HG03097 (cell line): ENCODE measurements around the gene IRF2BP2.

Experiments used
- ATAC-seq: cut with Tn5 transposase; IDR thresholded peaks from one replicate; pipeline ENCODE4 v1.9.1; 2021; ENCODE audit not compliant: unreplicated experiment, low FRiP score

The IRF2BP2 gene

DNA sequence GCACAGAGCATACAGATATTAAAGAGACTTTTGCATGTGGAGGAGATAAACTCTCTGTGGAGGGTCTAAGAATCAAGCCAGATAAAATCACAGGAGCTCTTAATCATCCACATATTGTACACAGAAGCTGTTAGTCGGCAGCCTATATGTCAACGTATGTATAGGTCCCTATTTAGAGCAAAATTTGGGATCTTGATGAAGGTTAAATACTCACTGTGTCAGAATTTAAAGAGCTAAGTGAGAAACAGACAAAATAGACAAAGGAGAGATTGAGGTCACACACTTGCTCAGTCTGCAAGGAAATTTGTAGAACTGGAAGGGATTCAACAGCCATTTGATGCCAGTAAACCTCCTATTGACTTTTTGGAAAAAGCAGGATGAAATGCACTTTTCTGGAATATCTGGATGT, 4.1 kb upstream of the IRF2BP2 start:
- no peak for ATAC-seq

DNA sequence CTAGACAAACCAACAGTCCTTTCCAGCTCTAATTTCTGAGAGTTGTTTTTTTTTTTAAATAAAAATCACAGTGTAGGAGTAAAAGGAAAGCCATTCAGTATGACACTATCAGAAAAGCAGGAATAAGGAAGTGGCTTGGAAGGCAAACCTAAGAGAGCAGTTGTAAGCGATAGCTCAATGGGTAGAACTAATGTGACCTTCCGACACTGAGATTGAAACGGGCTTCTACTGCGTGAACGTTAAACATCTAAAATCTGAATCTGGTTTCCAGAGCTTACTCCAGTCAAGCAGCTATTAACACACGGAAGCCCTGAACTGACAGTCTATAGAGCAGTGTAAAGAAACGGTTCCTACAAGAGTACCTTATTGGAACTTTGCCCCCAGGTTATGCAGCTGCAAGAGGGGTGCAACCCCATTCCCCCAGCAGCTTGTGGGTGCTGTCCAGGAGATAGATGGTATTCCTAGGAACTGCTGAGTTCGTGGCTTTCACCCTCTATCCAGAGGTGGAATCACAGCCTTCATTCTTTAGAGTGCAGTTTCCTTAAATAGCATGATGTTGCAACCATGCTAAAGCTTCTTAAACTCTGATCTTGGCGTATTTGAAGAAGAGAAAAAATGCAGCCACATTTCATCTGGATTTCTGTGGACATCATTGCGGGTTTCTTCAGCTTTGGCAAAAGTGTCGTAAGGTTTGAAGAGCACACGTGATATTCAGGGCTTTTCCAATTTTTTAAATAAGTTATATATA, 3.3 kb upstream of the IRF2BP2 start:
- no peak for ATAC-seq

DNA sequence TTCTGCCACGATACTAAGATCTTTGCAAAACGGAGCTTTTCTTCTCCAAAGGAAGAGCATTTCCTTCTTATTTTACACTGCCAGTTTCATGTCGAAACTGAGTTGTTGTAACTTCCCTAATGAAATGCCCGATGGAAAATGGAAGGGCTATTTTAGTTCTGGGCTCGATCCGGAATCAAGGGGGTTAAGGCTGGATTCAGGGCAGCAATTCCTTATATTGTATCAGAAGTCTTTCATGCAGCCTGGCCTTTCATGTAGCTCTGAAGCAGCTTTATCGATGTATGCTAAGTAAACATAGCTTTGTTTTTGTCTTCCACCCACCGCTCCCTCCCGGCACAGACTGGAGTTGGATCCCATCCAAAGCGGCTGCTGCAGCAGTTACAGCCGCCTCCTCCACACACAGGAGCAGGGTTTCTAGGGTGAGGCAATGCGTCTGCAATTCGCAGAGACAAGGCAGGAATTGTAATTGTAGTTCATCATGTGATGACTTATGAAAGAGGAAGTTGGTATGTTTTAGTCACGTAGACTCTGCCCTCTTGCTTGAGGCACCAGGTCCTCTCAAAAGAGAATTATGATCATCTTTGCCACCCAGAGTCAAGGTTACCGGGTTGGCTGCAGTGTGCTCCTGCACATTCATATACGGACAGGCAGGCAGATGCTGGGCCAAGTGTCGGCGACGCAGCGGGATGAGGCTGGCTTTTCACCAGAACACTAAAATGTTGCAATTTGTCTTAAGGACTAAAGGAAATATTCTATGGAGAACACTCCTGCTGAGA, 2.6 kb upstream of the IRF2BP2 start:
- peak; percentile 35 for ATAC-seq

DNA sequence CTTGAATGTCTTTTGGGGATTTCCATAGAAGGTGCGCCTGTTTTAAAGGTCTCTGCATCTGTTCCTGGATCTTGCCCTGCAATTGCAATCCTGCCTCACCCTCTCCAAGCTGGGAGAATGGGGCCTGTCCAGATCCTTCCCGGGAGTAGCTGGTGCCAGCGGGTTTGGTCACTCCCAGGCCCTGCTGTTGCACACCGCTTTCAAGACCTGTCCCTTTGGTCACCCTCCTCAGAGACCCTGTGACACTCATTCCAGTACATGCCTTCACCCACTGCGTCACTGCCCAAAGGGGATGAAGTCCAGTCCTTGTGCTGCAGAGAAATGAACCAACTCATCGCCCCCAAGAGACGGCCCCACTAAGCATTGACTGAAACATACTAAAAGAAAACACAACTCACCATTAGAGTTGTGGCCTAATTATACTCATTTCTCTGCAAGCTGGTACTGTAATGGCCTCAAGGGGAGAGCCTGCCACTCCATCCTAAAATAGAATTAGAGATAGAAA, 1.9 kb upstream of the IRF2BP2 start:
- no peak for ATAC-seq

DNA sequence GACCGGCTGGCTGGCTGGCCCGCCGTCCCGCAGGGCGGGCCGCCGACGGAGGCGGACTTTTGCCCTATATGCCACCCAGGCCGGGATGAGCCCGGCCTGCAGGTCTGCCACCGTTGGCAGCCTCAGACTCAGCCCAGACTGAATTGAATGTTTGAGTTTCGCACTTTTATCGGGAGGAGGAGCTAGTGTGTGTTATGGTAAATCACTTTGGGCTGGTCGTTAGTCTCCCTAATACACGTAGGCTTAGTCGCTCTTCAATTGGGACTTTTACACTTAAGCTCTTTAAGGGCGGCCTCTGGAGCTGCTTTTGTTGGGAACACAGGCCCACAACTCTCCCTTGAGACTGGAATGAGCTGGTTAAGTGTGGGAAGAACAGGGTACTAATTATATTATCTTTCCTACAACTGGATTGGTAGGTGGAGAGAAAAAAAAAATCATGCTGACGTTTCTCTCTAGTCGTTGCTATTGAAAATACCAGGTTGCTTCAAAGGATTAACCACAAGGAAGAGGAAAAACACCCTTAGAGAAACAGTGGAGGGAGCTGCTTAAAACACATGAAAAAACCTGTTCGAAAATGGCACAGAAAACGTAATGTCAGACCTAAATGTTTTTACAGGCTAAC, 1.4 kb upstream of the IRF2BP2 start:
- peak; percentile 14 for ATAC-seq

DNA sequence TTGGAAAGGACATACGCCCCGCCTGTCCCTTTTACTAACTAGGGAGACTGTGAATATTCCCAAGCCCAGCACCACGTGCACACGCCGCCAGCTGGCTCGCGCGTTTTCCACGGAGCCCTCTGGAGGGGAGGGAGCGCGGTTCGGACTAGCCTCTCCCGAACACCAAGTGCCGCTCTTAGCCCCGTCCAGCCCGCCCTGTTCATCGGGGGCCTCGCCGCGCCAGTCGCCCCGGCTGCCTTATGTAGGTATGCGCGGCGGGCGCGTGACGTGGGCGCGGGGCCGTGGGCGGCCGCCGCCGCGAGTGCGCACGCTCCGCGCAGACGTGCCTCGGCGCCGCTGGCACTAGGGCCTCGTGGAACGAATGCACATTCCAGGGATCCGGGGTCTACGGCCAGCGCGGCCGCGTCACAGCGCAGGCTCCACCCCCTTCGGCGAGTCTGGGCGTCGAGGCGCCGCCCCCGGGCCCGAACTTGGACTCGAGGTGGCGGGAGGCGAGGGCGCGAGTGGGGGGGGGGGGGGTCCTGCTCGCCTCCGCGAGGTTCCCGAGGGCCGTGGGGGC, 767 bp upstream of the IRF2BP2 start:
- peak; percentile 30 for ATAC-seq

DNA sequence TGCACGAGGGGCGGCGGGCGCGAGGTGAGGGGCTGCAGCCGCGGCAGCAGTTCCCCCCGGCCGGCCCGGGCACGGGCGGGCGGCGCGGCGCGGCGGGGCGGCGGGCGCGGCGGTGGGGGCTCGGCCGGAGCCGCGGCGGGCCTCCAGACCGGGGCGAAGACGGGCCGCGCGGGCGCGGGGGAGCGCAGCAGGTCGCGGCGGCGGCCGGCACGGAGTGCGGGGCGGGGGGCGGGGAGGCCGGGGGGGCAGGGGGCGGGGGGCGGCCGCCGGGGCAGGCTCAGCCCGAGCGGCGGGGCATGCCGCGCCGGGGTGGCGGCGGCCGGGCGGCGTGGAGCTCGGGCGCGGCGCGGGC, 311 bp downstream of the IRF2BP2 start:
- no peak for ATAC-seq

DNA sequence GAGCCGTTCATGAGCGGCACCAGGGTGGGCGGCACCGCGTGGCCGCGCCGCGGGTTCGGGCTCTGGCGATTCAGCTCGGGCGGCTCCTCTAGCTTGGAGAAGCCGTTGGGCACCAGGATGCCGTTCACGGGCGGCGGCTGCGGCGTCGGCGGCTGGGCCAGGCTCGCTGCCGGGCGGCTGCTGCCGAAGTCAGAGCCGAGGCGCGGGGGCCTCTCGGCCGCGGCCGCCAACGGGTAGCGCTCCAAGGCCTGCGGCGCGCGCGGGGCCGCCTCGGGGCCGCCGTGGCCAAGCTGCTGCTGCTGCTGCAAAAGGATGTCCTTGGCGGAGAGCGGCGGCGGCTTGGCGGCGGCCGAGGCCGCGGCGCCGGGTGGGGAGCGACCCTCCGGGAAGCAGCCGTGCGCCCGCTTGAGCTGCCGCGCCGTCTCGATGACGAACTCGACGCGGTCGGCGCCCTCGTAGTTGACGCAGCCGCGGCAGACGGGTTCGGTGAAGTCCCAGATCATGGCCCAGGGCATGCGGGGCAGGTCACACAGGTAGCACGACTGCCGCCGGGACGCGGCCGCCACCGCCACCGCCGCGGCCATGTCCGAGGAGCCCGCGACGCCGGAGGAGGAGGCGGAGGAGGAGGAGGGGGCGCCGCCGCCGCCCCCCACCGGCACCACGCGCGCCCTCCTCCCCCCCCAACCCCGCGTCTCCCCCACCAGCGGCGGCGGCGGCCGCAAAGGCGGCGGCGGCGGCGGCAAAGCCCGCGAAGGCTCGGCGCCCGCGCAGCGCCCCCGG, 877 bp downstream of the IRF2BP2 start:
- no peak for ATAC-seq

DNA sequence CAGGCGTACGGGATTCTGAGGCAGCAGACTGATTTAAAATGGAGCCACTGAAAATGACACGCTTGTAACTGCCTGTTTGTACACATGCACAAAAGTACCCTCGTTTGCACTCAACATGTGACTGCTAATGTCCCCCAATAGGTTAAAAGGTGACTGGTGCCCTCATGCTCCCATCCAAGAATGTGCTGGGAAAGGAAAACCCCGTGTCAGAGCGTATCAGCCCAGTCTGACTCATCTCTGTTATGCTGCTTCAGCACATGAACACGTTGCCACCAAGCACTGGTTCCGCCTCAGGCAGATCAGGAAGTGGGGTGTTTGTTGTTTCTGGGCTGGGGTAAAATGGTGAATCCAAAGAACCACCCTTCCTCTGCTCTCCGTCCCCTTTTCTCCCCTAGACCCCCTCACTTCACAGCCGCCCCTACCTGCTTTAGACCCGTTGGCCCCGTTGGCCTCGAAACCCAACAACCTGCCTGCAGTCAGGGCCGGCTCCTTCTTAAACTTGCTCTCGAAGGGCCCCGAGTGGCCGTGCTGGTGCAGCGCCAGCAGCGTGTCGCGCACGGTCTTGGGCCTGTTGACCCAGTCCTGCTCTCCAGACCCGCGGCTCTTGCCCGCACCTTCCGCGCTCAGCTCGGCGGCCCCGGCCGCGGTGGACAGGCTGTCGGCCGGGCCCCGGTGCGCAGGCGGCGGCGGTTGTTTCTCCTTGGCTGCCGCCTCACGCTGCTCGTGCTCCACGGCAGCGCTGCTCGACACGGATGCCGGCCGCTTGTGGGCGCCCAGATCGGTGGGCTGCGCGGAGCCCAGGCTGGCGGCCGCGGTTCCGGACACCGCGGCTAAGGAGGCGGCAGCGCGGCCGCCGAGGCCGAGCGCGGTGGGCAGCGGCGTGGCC, 1.7 kb downstream of the IRF2BP2 start:
- ATAC-seq: no peak

DNA sequence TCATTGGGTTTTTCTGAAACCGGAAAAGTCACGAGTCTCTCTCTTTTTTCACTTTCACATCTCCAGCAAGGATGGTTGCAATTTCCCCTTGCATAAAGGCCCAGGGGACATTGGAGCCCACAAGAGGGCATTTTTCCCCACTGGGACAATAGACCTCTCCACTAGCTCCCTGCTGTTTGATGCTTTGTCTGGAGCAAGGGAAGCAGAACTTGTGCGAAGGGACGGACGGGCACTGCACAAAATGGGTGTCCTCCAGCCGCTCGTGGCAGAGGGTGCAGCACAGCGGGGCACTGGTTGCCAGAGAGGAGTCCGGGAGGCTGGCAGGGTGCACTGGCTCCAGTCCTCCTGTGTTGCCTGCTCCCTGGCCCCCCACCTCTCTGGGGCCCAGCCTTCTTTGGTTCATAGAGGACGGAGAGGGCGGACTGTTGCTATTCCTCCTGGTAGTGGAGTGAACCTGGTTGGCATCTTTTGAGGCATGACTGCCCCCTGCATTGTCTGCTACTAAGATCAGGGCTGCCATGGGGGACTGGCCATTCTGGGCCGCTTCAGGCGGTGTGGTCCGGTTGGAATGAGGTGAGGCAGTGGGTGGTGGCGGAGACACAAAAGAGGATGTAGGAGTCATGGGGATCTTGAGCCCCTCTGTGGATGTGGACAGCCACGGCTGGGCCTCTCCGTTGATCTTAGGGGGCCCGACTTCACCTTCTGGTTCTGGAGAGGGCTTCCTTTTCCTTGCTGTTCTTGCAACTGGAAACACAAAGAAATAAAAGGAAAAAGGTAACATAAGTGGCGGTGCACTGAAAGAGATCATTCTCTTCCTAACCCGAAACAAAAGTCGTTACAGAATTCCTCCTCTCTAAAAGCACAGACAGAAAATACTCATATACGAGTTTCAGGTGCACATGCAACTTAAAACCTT, 2.6 kb downstream of the IRF2BP2 start:
- no peak for ATAC-seq

DNA sequence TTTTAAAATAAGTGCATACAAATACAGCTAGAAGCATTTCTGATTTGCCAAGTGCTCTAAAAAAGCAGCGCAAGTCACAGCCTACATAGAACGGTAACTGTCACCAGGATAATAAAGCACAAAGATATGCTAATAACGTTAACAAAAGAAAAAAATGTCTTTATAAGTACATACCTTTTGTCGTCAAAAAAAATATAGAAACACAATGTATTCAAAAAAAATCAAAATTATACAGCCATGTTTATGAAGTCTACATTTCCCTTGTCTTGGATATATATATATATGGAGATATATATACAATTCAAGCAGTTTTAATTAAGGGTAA, 3.2 kb downstream of the IRF2BP2 start:
- ATAC-seq: no peak

DNA sequence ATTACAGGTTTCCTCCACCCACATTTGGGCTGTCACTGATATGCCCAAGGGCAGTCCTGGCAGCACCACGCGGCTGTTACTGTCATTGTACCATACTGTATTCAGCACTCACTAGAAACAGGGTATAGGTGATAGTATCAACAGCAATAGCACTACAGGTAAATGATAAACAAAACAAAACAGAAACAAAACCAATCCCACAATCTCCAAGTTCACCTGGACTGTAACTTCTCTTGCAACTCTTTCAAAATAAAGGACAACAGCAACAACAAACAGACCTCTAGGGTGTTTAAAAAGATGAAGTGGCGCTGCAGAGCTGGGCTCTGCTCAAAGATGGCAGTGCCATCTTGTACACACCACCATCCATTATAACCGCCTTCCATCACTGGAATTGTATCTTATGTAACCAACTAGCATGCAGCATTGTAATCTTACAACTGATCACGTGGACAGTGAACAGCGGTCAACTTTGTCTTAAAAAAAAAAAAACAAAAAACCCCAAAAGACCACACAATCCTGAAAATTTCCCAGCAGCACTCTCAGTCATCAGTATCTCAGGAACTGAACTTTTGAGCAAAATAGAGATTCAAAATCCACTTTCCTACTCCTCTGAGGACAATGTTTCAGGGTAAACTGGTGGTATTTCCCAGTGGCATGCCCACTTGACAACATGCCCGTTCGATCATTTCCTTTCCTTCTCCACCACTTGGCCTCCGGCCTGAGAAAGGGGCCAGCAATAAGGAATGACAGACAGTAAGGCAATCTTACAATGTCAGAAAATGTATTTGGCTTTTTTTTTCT, 3.8 kb downstream of the IRF2BP2 start:
- ATAC-seq: no peak

DNA sequence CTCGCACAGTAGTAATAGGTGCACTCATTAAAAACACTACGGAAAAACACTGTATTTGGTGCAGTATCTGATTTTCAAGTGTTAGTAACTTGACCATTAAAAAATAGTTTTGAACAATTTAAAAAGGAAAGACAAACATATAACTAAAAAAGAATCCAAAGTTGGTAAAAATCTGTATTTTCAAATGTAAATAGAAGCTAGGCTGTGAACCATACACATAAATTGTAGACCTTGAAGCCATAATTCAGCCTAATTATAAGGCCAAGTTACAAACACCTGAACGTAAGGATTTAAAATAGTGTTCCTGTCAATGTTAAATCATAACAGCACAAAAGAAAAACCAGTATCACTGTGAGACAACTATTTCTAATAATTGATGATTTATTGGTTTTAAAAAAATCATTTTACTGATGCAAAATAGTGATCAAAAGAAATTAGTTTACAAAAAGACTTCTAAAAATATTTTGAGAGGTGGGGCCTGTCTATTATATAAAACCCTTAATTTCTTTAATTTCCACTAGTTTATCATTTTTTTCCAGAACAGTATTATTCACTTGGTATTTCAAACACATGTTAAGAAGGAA, 4.5 kb downstream of the IRF2BP2 start:
- ATAC-seq: no peak

DNA sequence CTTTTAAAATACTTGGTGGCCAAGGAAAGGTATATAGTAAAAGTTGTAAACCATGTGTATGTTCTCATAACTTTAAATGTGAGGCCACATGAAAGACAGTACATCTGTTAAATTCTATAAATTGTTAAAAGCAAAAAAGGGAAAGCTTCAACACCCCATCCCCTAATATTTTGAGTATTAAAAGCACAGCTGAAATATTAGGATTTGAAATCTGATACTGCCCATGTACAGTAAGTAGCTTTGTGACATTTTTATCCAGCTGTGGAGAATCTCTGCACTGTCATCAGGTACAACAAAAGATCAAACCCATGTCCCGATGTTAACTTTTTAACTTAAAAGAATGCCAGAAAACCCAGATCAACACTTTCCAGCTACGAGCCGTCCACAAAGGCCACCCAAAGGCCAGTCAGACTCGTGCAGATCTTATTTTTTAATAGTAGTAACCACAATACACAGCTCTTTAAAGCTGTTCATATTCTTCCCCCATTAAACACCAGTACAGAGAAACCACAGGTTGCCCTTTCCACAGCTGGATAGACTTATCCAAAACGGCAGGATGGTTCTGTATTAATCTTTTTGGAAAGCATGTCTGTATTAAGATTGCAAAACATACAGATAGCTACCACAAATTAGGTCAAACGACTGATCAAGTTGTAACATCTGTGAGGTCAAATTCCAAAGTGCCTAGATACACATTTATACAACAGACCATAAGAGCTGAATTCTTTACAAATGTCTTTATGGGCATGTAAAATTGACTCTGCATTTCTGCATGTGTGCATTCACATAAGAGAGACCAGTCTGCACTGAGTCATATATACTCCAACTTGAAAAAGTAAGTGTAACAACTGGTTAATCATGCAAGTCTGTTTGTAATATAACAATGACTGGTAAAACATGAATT, 5.2 kb downstream of the IRF2BP2 start:
- ATAC-seq: no peak

DNA sequence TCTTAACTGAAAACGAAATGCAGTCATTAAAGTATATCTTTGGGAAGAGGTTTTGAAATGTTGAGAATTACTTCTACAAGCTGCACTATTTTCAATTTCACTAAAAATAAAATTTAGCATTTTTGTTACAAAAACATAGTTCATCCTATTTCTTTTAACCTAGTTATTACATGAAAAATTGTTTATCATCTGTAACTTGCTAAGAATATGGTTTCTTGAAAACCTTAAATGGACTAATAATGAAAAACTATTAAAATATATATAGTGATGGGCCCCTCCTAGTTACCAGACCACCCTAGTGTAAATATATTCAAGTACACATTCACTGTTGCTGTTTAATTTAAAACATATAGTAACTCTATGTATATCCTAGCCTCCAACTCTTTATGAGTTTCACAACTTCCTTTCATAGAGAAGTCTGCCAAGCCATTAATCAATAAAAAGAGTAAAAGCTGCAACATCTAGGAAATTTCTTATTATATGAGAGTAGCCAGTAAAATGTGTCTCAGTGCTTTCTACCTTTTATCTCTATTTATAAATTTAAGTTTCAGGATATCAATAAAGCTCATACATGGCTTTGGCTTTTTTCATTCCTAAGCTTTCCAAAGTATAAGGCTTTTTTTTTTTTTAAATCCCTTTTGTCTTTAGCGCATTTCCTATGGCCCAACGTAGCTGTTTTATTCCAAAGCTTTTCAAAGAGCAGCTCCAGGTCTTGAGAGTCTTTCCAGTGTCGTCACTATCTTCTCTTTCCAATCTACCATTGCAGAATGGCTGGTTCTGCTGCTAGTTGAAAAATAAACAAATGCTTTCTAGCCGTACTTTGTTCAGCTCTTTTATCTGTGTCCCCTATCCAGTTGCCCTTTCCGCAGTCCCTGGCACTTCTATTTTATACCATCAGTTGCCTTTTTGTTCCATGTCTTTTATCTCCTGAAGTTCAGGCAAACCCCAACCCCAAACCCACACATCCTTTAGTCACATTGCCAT, 6.5 kb downstream of the IRF2BP2 start:
- no peak for ATAC-seq
